ENCODE data around the gene TNFSF15.

The TNFSF15 gene

GRCh38 chr9:114779352-114779845, 26.4 kb downstream of the TNFSF15 start:
- no peaks in the 10 kb centered on the region for H3K27me3 ChIP-seq (ENCODE audit: low read length)

GRCh38 chr9:114777821-114778609, 27.8 kb downstream of the TNFSF15 start:
- no peaks in the 10 kb centered on the region for H3K27me3 ChIP-seq (ENCODE audit: low read length)
- H4K20me1 ChIP-seq (ENCODE audit: low read depth, low read length): no peaks in the 10 kb centered on the region
- TF ChIP-seq CTCF (IDR thresholded peaks at IDR 0.05; ENCODE audit: insufficient read depth, low read length, poor library complexity, severe bottlenecking) (no peak), EZH2phosphoT487 (conservative IDR thresholded peaks at IDR 0.05; ENCODE audit: low read length) (no peak)
- H3K36me3 ChIP-seq (ENCODE audit: low read length): no peaks in the 10 kb centered on the region
- H3K9me2 ChIP-seq (replicated peaks; ENCODE audit: insufficient read depth, low read length): no peaks in the 10 kb centered on the region
- no peaks in the 10 kb centered on the region for H3F3A ChIP-seq (ENCODE audit: insufficient read depth)
- H2AFZ ChIP-seq (ENCODE audit: low read depth, low read length, severe bottlenecking): no peak overlapping the region
- no peaks in the 10 kb centered on the region for H3K79me2 ChIP-seq (ENCODE audit: insufficient read depth, low read length)
- no peaks in the 10 kb centered on the region for H3K9me3 ChIP-seq (ENCODE audit: insufficient read depth, low read length)
- H3K9ac ChIP-seq (ENCODE audit: low read length): no peak overlapping the region
- H3K27ac ChIP-seq (ENCODE audit: low read depth, low read length): no peak overlapping the region
- H3K4me2 ChIP-seq (ENCODE audit: low read depth, low read length, poor library complexity, severe bottlenecking): no peak overlapping the region
- no peak overlapping the region for H3K4me3 ChIP-seq (ENCODE audit: insufficient read depth, low read length, poor library complexity, severe bottlenecking)

More at GRCh38 chr9:114779352-114779845, 26.4 kb downstream of the TNFSF15 start:
- no peak overlapping the region for H3K4me3 ChIP-seq (ENCODE audit: insufficient read depth, low read length, poor library complexity, severe bottlenecking)
- H4K20me1 ChIP-seq (ENCODE audit: low read depth, low read length): no peaks in the 10 kb centered on the region
- H3K9me2 ChIP-seq (replicated peaks; ENCODE audit: insufficient read depth, low read length): no peaks in the 10 kb centered on the region
- H3K9ac ChIP-seq (ENCODE audit: low read length): no peak overlapping the region
- H3K4me2 ChIP-seq (ENCODE audit: low read depth, low read length, poor library complexity, severe bottlenecking): no peak overlapping the region
- TF ChIP-seq CTCF (IDR thresholded peaks at IDR 0.05; ENCODE audit: insufficient read depth, low read length, poor library complexity, severe bottlenecking) (no peak), EZH2phosphoT487 (conservative IDR thresholded peaks at IDR 0.05; ENCODE audit: low read length) (no peak)
- no peaks in the 10 kb centered on the region for H3K79me2 ChIP-seq (ENCODE audit: insufficient read depth, low read length)
- no peaks in the 10 kb centered on the region for H3F3A ChIP-seq (ENCODE audit: insufficient read depth)
- no peaks in the 10 kb centered on the region for H3K36me3 ChIP-seq (ENCODE audit: low read length)
- no peak overlapping the region for H2AFZ ChIP-seq (ENCODE audit: low read depth, low read length, severe bottlenecking)
- no peaks in the 10 kb centered on the region for H3K9me3 ChIP-seq (ENCODE audit: insufficient read depth, low read length)
- no peak overlapping the region for H3K27ac ChIP-seq (ENCODE audit: low read depth, low read length)

DNA sequence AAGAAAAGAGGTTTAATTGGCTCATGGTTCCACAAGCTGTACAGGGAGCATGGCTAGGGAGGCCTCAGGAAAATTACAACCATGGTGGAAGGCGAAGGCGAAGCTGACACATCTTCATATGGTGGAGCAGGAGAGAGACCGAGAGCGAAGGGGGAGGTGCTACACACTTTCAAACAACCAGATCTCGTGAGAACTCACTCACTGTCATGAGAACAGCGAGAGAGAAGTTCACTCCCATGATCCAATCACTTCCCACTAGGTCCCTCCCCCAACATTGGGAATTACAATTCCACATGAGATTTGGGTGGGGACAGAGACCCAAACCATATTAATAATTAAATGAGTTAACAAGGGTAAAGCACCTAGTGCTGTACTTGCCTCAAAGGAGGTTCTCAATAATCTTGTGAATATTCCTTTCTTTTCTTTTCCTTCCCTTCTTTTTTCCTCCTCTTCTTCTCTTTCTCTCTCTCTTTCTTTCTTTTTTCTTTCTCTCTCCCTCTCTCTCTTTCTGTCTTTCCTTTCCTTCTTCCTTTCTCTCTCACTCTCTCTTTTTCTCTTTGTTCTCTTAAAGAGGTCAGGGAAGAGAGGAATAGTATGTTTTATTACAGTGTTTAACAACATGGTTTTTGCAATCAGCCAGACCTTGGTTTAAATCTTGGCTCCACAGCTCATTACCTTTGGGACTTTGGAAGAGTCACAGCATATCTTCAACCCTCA, 29.0 kb downstream of the TNFSF15 start:
- H3K9me2 ChIP-seq (replicated peaks; ENCODE audit: insufficient read depth, low read length): no peaks in the 10 kb centered on the region
- H3F3A ChIP-seq (ENCODE audit: insufficient read depth): no peaks in the 10 kb centered on the region
- TF ChIP-seq EZH2phosphoT487 (conservative IDR thresholded peaks at IDR 0.05; ENCODE audit: low read length): no peak
- no peak for TF ChIP-seq CTCF (IDR thresholded peaks at IDR 0.05; ENCODE audit: insufficient read depth, low read length, poor library complexity, severe bottlenecking)
- H3K4me3 ChIP-seq (ENCODE audit: insufficient read depth, low read length, poor library complexity, severe bottlenecking): no peak overlapping the region
- no peaks in the 10 kb centered on the region for H4K20me1 ChIP-seq (ENCODE audit: low read depth, low read length)
- H2AFZ ChIP-seq (ENCODE audit: low read depth, low read length, severe bottlenecking): no peak overlapping the region
- H3K79me2 ChIP-seq (ENCODE audit: insufficient read depth, low read length): no peaks in the 10 kb centered on the region
- H3K4me2 ChIP-seq (ENCODE audit: low read depth, low read length, poor library complexity, severe bottlenecking): no peak overlapping the region
- no peak overlapping the region for H3K27ac ChIP-seq (ENCODE audit: low read depth, low read length)
- no peaks in the 10 kb centered on the region for H3K36me3 ChIP-seq (ENCODE audit: low read length)
- no peaks in the 10 kb centered on the region for H3K27me3 ChIP-seq (ENCODE audit: low read length)
- H3K9me3 ChIP-seq (ENCODE audit: insufficient read depth, low read length): no peaks in the 10 kb centered on the region
- no peak overlapping the region for H3K9ac ChIP-seq (ENCODE audit: low read length)
